A172 (cell line): Measurements from ENCODE around the gene VASN. TPM values are rescaled to one million over a fixed set of nuclear protein-coding genes. Genes with fewer than 3 reads are reported as not detected.
A peak's percentile ranks its signal among the peaks of the same experiment; 100 is the strongest.

Experiments
- DNase-seq: peaks from one replicate; pipeline ENCODE4 v3.0.0-alpha.2; 2015; ENCODE audit warnings: low spot score
- total RNA-seq: library from RNA; depleted of rRNA; stranded (reverse); fragments of >200 nt; shearing (Covaris generic); gene quantifications from 2 replicates; pipeline ENCODE4 v1.2.3, GENCODE V29; 2014

VASN gene
- total RNA-seq, 1 experiment from 2014 or later, result 100 TPM

GRCh38 chr16:4401094-4401501 lies 29.4 kb downstream of the VASN start:
- DNase-seq, result no peak

GRCh38 chr16:4401510-4401909 lies 29.9 kb downstream of the VASN start:
- DNase-seq, result no peak

- peak; percentile 73 for DNase-seq
These were observed 30.9 kb downstream of the VASN start for GRCh38 chr16:4402439-4403132.

- DNase-seq, result no peak
These were observed 31.7 kb downstream of the VASN start for GRCh38 chr16:4403133-4403949.

- no peak for DNase-seq
These were observed 32.8 kb downstream of the VASN start for GRCh38 chr16:4404247-4404966.

GRCh38 chr16:4404967-4405696 lies 33.5 kb downstream of the VASN start:
- DNase-seq, result no peak

GRCh38 chr16:4407543-4408322 lies 36.1 kb downstream of the VASN start:
- DNase-seq, result peak; percentile 82

GRCh38 chr16:4408323-4408690 lies 36.7 kb downstream of the VASN start:
- DNase-seq, result peak; percentile 72

- peak; percentile 92 for DNase-seq
These were observed 37.7 kb downstream of the VASN start for GRCh38 chr16:4409081-4409932.

- peak; percentile 91 for DNase-seq
These were observed 38.9 kb downstream of the VASN start for GRCh38 chr16:4410335-4411075.

- DNase-seq, result no peak
These were observed 40.0 kb downstream of the VASN start for GRCh38 chr16:4411684-4412083.

GRCh38 chr16:4412159-4412558 lies 40.5 kb downstream of the VASN start:
- DNase-seq, result no peak

- no peak for DNase-seq
These were observed 41.2 kb downstream of the VASN start for GRCh38 chr16:4412854-4413253.

- no peak for DNase-seq
These were observed 42.7 kb downstream of the VASN start for GRCh38 chr16:4414187-4414917.

- DNase-seq, result no peak
These were observed 44.0 kb downstream of the VASN start for GRCh38 chr16:4415538-4416199.

GRCh38 chr16:4416200-4417032 lies 44.8 kb downstream of the VASN start, which contains the start of gene CORO7:
CORO7 (minus strand) TSS chr16:4416596; CDS start chr16:4416518, 78 bp downstream.
- peak; percentile 78 for DNase-seq

- DNase-seq, result no peak
These were observed 47.8 kb downstream of the VASN start for GRCh38 chr16:4419402-4419959.
